ENCODE results near the gene CLASRP. TPM values are rescaled to one million over a fixed set of nuclear protein-coding genes. Genes with fewer than 3 reads are reported as not detected.

Gene CLASRP
- polyA plus RNA-seq, 6 donors from 2014 or later: 6.5 to 30.2 (median 9.7) TPM

- no peaks in the 10 kb centered on the region for H3K9me3 Mint-ChIP-seq
- DNase-seq (no peak), ATAC-seq (ENCODE audit: low read depth in 2 of 2) (no peak)
- H3K4me3 Mint-ChIP-seq: peak overlapping the region; percentile 89 to 98 (median 95)
- no peaks in the 10 kb centered on the region for H3K27me3 Mint-ChIP-seq
- peaks cover 32 to 56% (median 42%) of the 10 kb centered on the region in 3 donors for H3K4me1 Mint-ChIP-seq
- no peaks in the 10 kb centered on the region for H3K36me3 Mint-ChIP-seq
- H3K27ac Mint-ChIP-seq: peak overlapping the region in 5 of 6 donors; percentile 80 to 96 (median 91)
Measured at GRCh38 chr19:45074744-45075300, 36.0 kb downstream of the CLASRP start.

- Mint-ChIP-seq H3K9me3 (no peaks in the 10 kb centered on the region), H3K27me3 (no peaks in the 10 kb centered on the region), H3K4me1 (peaks cover 32 to 61% (median 44%) of the 10 kb centered on the region in 3 donors), H3K27ac (peak overlapping the region; percentile 89 to 96 (median 95)), H3K36me3 (no peaks in the 10 kb centered on the region), H3K4me3 (peak overlapping the region; percentile 89 to 98 (median 95))
- ATAC-seq (ENCODE audit: low read depth in 2 of 2) (peak; percentile 54 to 69), DNase-seq (peak; percentile 88)
Measured at GRCh38 chr19:45075301-45076028, 36.6 kb downstream of the CLASRP start.

GRCh38 chr19:45076029-45076850 lies 37.4 kb downstream of the CLASRP start, which contains the start of gene ZNF296:
Gene ZNF296, minus strand, starts transcription at chr19:45076478. Its CDS starts 105 bp downstream, at chr19:45076373.
- Mint-ChIP-seq H3K9me3 (no peaks in the 10 kb centered on the region), H3K36me3 (no peaks in the 10 kb centered on the region), H3K27ac (peak within 1 kb of the TSS; percentile 89 to 96 (median 94)), H3K4me1 (peaks cover 36 to 61% (median 51%) of the 10 kb centered on the region in 3 donors), H3K27me3 (no peaks in the 10 kb centered on the region), H3K4me3 (peak within 1 kb of the TSS; percentile 89 to 98 (median 95))
- ATAC-seq (ENCODE audit: low read depth in 2 of 2) (peak; percentile 56 to 63), DNase-seq (peak; percentile 80)

- no peak for ATAC-seq (ENCODE audit: low read depth in 2 of 2)
- H3K36me3 Mint-ChIP-seq: peaks cover 4 to 6% of the 10 kb centered on the region in 2 donors
- H3K9me3 Mint-ChIP-seq: no peaks in the 10 kb centered on the region
- no peaks in the 10 kb centered on the region for H3K27me3 Mint-ChIP-seq
- H3K4me3 Mint-ChIP-seq: peak overlapping the region; percentile 89 to 98 (median 95)
- H3K27ac Mint-ChIP-seq: peak overlapping the region; percentile 42 to 95 (median 90)
- no peak for DNase-seq
- H3K4me1 Mint-ChIP-seq: peaks cover 44 to 65% (median 60%) of the 10 kb centered on the region in 3 donors
Measured at GRCh38 chr19:45076851-45077730, 38.2 kb downstream of the CLASRP start.

- Mint-ChIP-seq H3K4me1 (peaks cover 43 to 63% (median 62%) of the 10 kb centered on the region in 3 donors), H3K36me3 (peaks cover 6 to 10% of the 10 kb centered on the region in 2 donors), H3K27ac (peak overlapping the region; percentile 39 to 97 (median 95)), H3K27me3 (no peaks in the 10 kb centered on the region), H3K4me3 (peak overlapping the region; percentile 56 to 98 (median 94)), H3K9me3 (no peaks in the 10 kb centered on the region)
- ATAC-seq (ENCODE audit: low read depth in 2 of 2) (no peak), DNase-seq (no peak)
Measured at GRCh38 chr19:45078390-45079062, 39.7 kb downstream of the CLASRP start.

GRCh38 chr19:45079063-45079910 lies 40.4 kb downstream of the CLASRP start, which contains the start of gene GEMIN7:
Gene GEMIN7, plus strand, starts transcription at chr19:45079260. Its CDS starts 10,855 bp downstream, at chr19:45090115.
- peak within 1 kb of the TSS; percentile 93 to 98 (median 96) for H3K4me3 Mint-ChIP-seq
- ATAC-seq (ENCODE audit: low read depth in 2 of 2): peak; percentile 43 to 49
- peak; percentile 81 for DNase-seq
- peaks cover 6 to 10% of the 10 kb centered on the region in 2 donors for H3K36me3 Mint-ChIP-seq
- no peaks in the 10 kb centered on the region for H3K9me3 Mint-ChIP-seq
- H3K4me1 Mint-ChIP-seq: peaks cover 43 to 63% (median 59%) of the 10 kb centered on the region in 3 donors
- H3K27me3 Mint-ChIP-seq: no peaks in the 10 kb centered on the region
- peak within 1 kb of the TSS; percentile 93 to 97 (median 95) for H3K27ac Mint-ChIP-seq

GRCh38 chr19:45079911-45080370 lies 41.1 kb downstream of the CLASRP start:
- Mint-ChIP-seq H3K4me3 (peak overlapping the region; percentile 93 to 98 (median 96)), H3K36me3 (peaks cover 6 to 10% of the 10 kb centered on the region in 2 donors), H3K9me3 (no peaks in the 10 kb centered on the region), H3K27me3 (no peaks in the 10 kb centered on the region), H3K27ac (peak overlapping the region; percentile 93 to 97 (median 95)), H3K4me1 (peaks cover 40 to 58% (median 52%) of the 10 kb centered on the region in 3 donors)
- no peak for ATAC-seq (ENCODE audit: low read depth in 2 of 2)
- no peak for DNase-seq

- Mint-ChIP-seq H3K27me3 (no peaks in the 10 kb centered on the region), H3K27ac (peak overlapping the region in 2 of 6 donors; percentile 15 to 85), H3K9me3 (no peaks in the 10 kb centered on the region), H3K36me3 (peaks cover 6 to 10% of the 10 kb centered on the region in 2 donors), H3K4me1 (peaks cover 32 to 57% (median 45%) of the 10 kb centered on the region in 3 donors), H3K4me3 (peak overlapping the region in 7 of 8 donors; percentile 22 to 78 (median 56))
- no peak for DNase-seq
- ATAC-seq (ENCODE audit: low read depth in 2 of 2): no peak
Measured at GRCh38 chr19:45082170-45082569, 43.3 kb downstream of the CLASRP start.

GRCh38 chr19:45086480-45086879 lies 47.6 kb downstream of the CLASRP start:
- Mint-ChIP-seq H3K27me3 (no peaks in the 10 kb centered on the region), H3K9me3 (peaks cover 0 to 2% (median 0%) of the 10 kb centered on the region in 7 donors), H3K4me1 (peaks cover 22 to 50% (median 23%) of the 10 kb centered on the region in 3 donors), H3K27ac (peak overlapping the region in 3 of 6 donors; percentile 3 to 84 (median 66)), H3K36me3 (peaks cover 10 to 13% of the 10 kb centered on the region in 2 donors), H3K4me3 (peak overlapping the region in 1 of 8 donors; percentile 27)
- DNase-seq: no peak
- ATAC-seq (ENCODE audit: low read depth in 2 of 2): no peak

GRCh38 chr19:45087531-45087930 lies 48.7 kb downstream of the CLASRP start:
- Mint-ChIP-seq H3K9me3 (peaks cover 0 to 2% (median 0%) of the 10 kb centered on the region in 7 donors), H3K27me3 (no peaks in the 10 kb centered on the region), H3K4me3 (peak overlapping the region in 4 of 8 donors; percentile 26 to 76 (median 50)), H3K27ac (peak overlapping the region in 4 of 6 donors; percentile 64 to 96 (median 87)), H3K36me3 (peaks cover 0 to 7% of the 10 kb centered on the region in 2 donors), H3K4me1 (peaks cover 22 to 51% (median 23%) of the 10 kb centered on the region in 3 donors)
- DNase-seq (no peak), ATAC-seq (ENCODE audit: low read depth in 2 of 2) (no peak)

- Mint-ChIP-seq H3K4me3 (no peak overlapping the region), H3K36me3 (peaks cover 0 to 7% of the 10 kb centered on the region in 2 donors), H3K27me3 (no peaks in the 10 kb centered on the region), H3K9me3 (peaks cover 0 to 2% (median 0%) of the 10 kb centered on the region in 7 donors), H3K4me1 (peaks cover 42 to 71% (median 44%) of the 10 kb centered on the region in 3 donors), H3K27ac (peak overlapping the region in 1 of 6 donors; percentile 39)
- no peak for ATAC-seq (ENCODE audit: low read depth in 2 of 2)
- no peak for DNase-seq
Measured at GRCh38 chr19:45090034-45090433, 51.2 kb downstream of the CLASRP start.

Data from naive B cell (primary cell).